Activated naive CD4-positive, alpha-beta T cell treated with anti-CD3 and anti-CD28 coated beads, Interleukin-2, amount 50 U/mL, for 72 hours (primary cell): Measurements from ENCODE around the gene ZNF709. TPM values are rescaled to one million over a fixed set of nuclear protein-coding genes. Genes with fewer than 3 reads are reported as not detected.
"Not testable (repeated sequence)": the region's sequence is repeated elsewhere in the genome, so short reads cannot be mapped to it uniquely, and the experiment has no call there.

Experiments used
- ATAC-seq, 2 donors: fragments of 150-1000 bp; cut with Tn5 transposase; 2 replicates each; pipeline ENCODE4 v1.10.0; 2021; ENCODE audit warnings: mild to moderate bottlenecking in 2 of 2, moderate library complexity in 2 of 2
- DNase-seq, 2 donors: peaks; one replicate each; pipeline ENCODE4 v3.0.0; 2021 to 2022; ENCODE audit warnings: low spot score in 2 of 2
- H3K27ac Mint-ChIP-seq, 2 donors: one replicate each; pipeline ENCODE4 v1.8.0; 2022; ENCODE audit warnings: mild to moderate bottlenecking in 2 of 2, mixed read lengths in 2 of 2
- H3K36me3 Mint-ChIP-seq, 2 donors: one replicate each; pipeline ENCODE4 v1.8.0; 2022; ENCODE audit warnings: mixed read lengths in 2 of 2
- H3K9me3 Mint-ChIP-seq, 2 donors: one replicate each; pipeline ENCODE4 v1.8.0; 2022; ENCODE audit warnings: mixed read lengths in 2 of 2
- total RNA-seq, 2 donors: library from RNA; stranded (reverse); gene quantifications; one replicate each; pipeline ENCODE4 v1.2.3, GENCODE V29; 2022

The ZNF709 gene
- total RNA-seq: 1 to 10 TPM; 1.6 to 3.5 TPM

GRCh38 chr19:12484371-12485051 is at the start of gene ZNF709:
TSS of gene ZNF709 (minus strand) at chr19:12484816. CDS start at chr19:12484657, 159 bp downstream.
- peak within 1 kb of the TSS; percentile 78 to 87 for H3K27ac Mint-ChIP-seq
- ATAC-seq (peak; percentile 99 to 100), DNase-seq (peak; percentile 89 to 92)
- peaks cover 0 to 5% of the 10 kb centered on the region in 2 donors for H3K36me3 Mint-ChIP-seq
- no peaks in the 10 kb centered on the region for H3K9me3 Mint-ChIP-seq

- Mint-ChIP-seq H3K9me3 (peaks cover 47 to 68% of the 10 kb centered on the region in 2 donors), H3K36me3 (peaks cover 92 to 94% of the 10 kb centered on the region in 2 donors), H3K27ac (peak overlapping the region in 1 of 2 donors; percentile 22)
- no peak for DNase-seq
- ATAC-seq: no peak
Measured at GRCh38 chr19:12527034-12527836, 42.6 kb upstream of the ZNF709 start.

GRCh38 chr19:12526542-12526941 is 41.9 kb upstream of the ZNF709 start:
- peaks cover 49 to 69% of the 10 kb centered on the region in 2 donors for H3K9me3 Mint-ChIP-seq
- H3K36me3 Mint-ChIP-seq: peaks cover 94 to 96% of the 10 kb centered on the region in 2 donors
- H3K27ac Mint-ChIP-seq: no peak overlapping the region
- DNase-seq (no peak), ATAC-seq (no peak)

- Mint-ChIP-seq H3K9me3 (peaks cover 52 to 63% of the 10 kb centered on the region in 2 donors), H3K27ac (no peak overlapping the region), H3K36me3 (peaks cover 80 to 89% of the 10 kb centered on the region in 2 donors)
- no peak for DNase-seq
- no peak for ATAC-seq
Measured at GRCh38 chr19:12521996-12522395, 37.4 kb upstream of the ZNF709 start.

GRCh38 chr19:12513531-12514061 is 29.0 kb upstream of the ZNF709 start:
- DNase-seq (no peak), ATAC-seq (no peak)
- peaks cover 40 to 46% of the 10 kb centered on the region in 2 donors for H3K36me3 Mint-ChIP-seq
- H3K27ac Mint-ChIP-seq: no peak overlapping the region
- peaks cover 7 to 18% of the 10 kb centered on the region in 2 donors for H3K9me3 Mint-ChIP-seq

GRCh38 chr19:12497032-12497431 is 12.4 kb upstream of the ZNF709 start:
- ATAC-seq (no peak), DNase-seq (no peak)
- Mint-ChIP-seq H3K36me3 (peaks cover 5 to 7% of the 10 kb centered on the region in 2 donors), H3K9me3 (peaks cover 0 to 3% of the 10 kb centered on the region in 2 donors), H3K27ac (no peak overlapping the region)

- DNase-seq (no peak), ATAC-seq (no peak)
- Mint-ChIP-seq H3K36me3 (peaks cover 5 to 7% of the 10 kb centered on the region in 2 donors), H3K27ac (peak overlapping the region in 1 of 2 donors; percentile 89), H3K9me3 (peaks cover 0 to 3% of the 10 kb centered on the region in 2 donors)
Measured at GRCh38 chr19:12496480-12496879, 11.9 kb upstream of the ZNF709 start.

GRCh38 chr19:12495002-12495802 is 10.6 kb upstream of the ZNF709 start:
- peak overlapping the region; percentile 61 to 89 for H3K27ac Mint-ChIP-seq

GRCh38 chr19:12494260-12494860 is 9.7 kb upstream of the ZNF709 start:
- DNase-seq: no peak
- peaks cover 5 to 7% of the 10 kb centered on the region in 2 donors for H3K36me3 Mint-ChIP-seq
- no peak for ATAC-seq
- peak overlapping the region in 1 of 2 donors; percentile 89 for H3K27ac Mint-ChIP-seq
- H3K9me3 Mint-ChIP-seq: peaks cover 0 to 3% of the 10 kb centered on the region in 2 donors

More at GRCh38 chr19:12495002-12495802, 10.6 kb upstream of the ZNF709 start:
- H3K9me3 Mint-ChIP-seq: peaks cover 0 to 3% of the 10 kb centered on the region in 2 donors
- H3K36me3 Mint-ChIP-seq: peaks cover 5 to 7% of the 10 kb centered on the region in 2 donors
- DNase-seq: peak; percentile 88 to 97
- peak; percentile 99 to 100 for ATAC-seq

- ATAC-seq, H3K36me3 Mint-ChIP-seq, H3K27ac Mint-ChIP-seq, DNase-seq, H3K9me3 Mint-ChIP-seq: not testable (repeated sequence)
Measured at GRCh38 chr19:12486265-12486783, 1.7 kb upstream of the ZNF709 start.

- H3K9me3 Mint-ChIP-seq: no peaks in the 10 kb centered on the region
- ATAC-seq (no peak), DNase-seq (no peak)
- no peak overlapping the region for H3K27ac Mint-ChIP-seq
- H3K36me3 Mint-ChIP-seq: peaks cover 0 to 5% of the 10 kb centered on the region in 2 donors
Measured at GRCh38 chr19:12485571-12485970, 955 bp upstream of the ZNF709 start.

- ATAC-seq (peak; percentile 17 to 38), DNase-seq (no peak)
- H3K27ac Mint-ChIP-seq: peak overlapping the region; percentile 78 to 87
- H3K36me3 Mint-ChIP-seq: peaks cover 0 to 5% of the 10 kb centered on the region in 2 donors
- H3K9me3 Mint-ChIP-seq: no peaks in the 10 kb centered on the region
Measured at GRCh38 chr19:12485052-12485416, 418 bp upstream of the ZNF709 start.

GRCh38 chr19:12484011-12484370 is 625 bp downstream of the ZNF709 start:
- H3K9me3 Mint-ChIP-seq: no peaks in the 10 kb centered on the region
- ATAC-seq: no peak
- DNase-seq: no peak
- peak overlapping the region; percentile 53 to 78 for H3K27ac Mint-ChIP-seq
- H3K36me3 Mint-ChIP-seq: peaks cover 0 to 5% of the 10 kb centered on the region in 2 donors

- Mint-ChIP-seq H3K9me3 (no peaks in the 10 kb centered on the region), H3K36me3 (peaks cover 0 to 5% of the 10 kb centered on the region in 2 donors), H3K27ac (peak overlapping the region in 1 of 2 donors; percentile 26)
- ATAC-seq: no peak
- no peak for DNase-seq
Measured at GRCh38 chr19:12482509-12482886, 2.1 kb downstream of the ZNF709 start.

GRCh38 chr19:12481781-12482508 is 2.7 kb downstream of the ZNF709 start:
- no peak for ATAC-seq
- DNase-seq: no peak
- Mint-ChIP-seq H3K36me3 (peaks cover 0 to 5% of the 10 kb centered on the region in 2 donors), H3K9me3 (no peaks in the 10 kb centered on the region), H3K27ac (peak overlapping the region in 1 of 2 donors; percentile 26)
